RWPE2 (cell line): Measurements from ENCODE around the gene ABCF1.

Source experiments
- ATAC-seq: fragments of 200-7000 bp; cut with Tn5 transposase; 3 replicates; pipeline ENCODE4 v1.9.1; 2021; ENCODE audit warnings: low read depth
- DNase-seq: peaks from one replicate; pipeline ENCODE4 v3.0.0-alpha.2; 2020; ENCODE audit warnings: low spot score
- H3K27ac ChIP-seq: fragments of 450-650 bp; 2 replicates; pipeline ENCODE4 v1.5.1; 2017; ENCODE audit warnings: mild to moderate bottlenecking; ENCODE audit not compliant: poor library complexity, severe bottlenecking
- H3K27me3 ChIP-seq: fragments of 250-450 bp; sonication (Bioruptor Pico); 2 replicates; pipeline ENCODE4 v1.5.1; 2021; ENCODE audit warnings: mild to moderate bottlenecking, moderate library complexity; ENCODE audit not compliant: insufficient read depth, poor library complexity, severe bottlenecking
- H3K36me3 ChIP-seq: fragments of 250-450 bp; sonication (Bioruptor Pico); 2 replicates; pipeline ENCODE4 v1.5.1; 2020; ENCODE audit warnings: low read depth, mild to moderate bottlenecking, moderate library complexity
- H3K4me1 ChIP-seq: fragments of 250-450 bp; sonication (Bioruptor Pico); 2 replicates; pipeline ENCODE4 v1.5.1; 2021; ENCODE audit warnings: mild to moderate bottlenecking, moderate library complexity; ENCODE audit not compliant: insufficient read depth, poor library complexity, severe bottlenecking
- H3K4me3 ChIP-seq: fragments of 250-450 bp; sonication (Bioruptor Pico); 2 replicates; pipeline ENCODE4 v1.5.1; 2021; ENCODE audit warnings: mild to moderate bottlenecking, moderate library complexity; ENCODE audit not compliant: severe bottlenecking
- H3K9me3 ChIP-seq: fragments of 250-450 bp; sonication (Bioruptor Pico); 2 replicates; pipeline ENCODE4 v1.5.1; 2021; ENCODE audit warnings: mild to moderate bottlenecking, moderate library complexity; ENCODE audit not compliant: severe bottlenecking
- TF ChIP-seq, protein P1 (sequence below): fragments of 450-650 bp; IDR thresholded peaks from one replicate; pipeline ENCODE4 v1.5.1; 2017; ENCODE audit warnings: mild to moderate bottlenecking, moderate library complexity; ENCODE audit not compliant: poor library complexity, severe bottlenecking

The ABCF1 gene

DNA sequence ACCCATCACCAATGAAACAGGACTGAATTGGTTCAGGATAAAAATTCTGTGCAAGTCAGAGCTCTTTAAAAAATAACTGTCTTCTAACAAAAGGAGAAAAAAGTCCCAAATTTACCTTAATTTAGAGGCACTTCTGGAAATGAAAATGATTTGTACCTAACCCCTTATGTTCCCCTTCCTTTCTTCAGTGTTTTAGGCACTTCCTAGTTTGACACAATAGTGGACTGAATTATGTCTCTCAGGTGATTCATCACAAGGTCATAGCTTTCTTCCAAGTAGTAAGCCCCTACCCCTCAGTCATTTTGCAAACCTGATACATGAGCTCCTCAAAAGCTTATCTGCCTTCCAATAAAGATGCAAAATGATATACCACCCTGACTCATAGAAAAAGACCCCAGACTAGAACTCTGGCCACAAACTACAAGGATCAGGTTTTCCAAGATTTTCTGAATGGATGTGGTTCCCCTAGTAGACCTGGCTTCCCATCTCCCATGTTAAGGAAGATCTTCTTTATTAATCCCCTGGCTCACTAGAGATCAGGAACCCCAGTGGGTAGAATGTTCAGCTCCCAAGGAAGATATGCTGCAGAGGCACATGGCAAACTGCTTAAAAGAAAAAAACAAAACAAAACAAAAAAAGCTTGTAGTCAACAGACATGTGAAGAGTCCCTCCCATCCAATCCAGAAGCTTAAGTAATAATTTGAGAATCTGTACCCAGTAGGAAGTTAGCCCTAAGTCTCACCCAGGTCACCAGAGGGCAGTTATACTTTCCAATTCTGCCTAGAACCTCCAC lies 42.2 kb downstream of the ABCF1 start:
- TF ChIP-seq, protein P1, sequence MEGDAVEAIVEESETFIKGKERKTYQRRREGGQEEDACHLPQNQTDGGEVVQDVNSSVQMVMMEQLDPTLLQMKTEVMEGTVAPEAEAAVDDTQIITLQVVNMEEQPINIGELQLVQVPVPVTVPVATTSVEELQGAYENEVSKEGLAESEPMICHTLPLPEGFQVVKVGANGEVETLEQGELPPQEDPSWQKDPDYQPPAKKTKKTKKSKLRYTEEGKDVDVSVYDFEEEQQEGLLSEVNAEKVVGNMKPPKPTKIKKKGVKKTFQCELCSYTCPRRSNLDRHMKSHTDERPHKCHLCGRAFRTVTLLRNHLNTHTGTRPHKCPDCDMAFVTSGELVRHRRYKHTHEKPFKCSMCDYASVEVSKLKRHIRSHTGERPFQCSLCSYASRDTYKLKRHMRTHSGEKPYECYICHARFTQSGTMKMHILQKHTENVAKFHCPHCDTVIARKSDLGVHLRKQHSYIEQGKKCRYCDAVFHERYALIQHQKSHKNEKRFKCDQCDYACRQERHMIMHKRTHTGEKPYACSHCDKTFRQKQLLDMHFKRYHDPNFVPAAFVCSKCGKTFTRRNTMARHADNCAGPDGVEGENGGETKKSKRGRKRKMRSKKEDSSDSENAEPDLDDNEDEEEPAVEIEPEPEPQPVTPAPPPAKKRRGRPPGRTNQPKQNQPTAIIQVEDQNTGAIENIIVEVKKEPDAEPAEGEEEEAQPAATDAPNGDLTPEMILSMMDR = no peak
- Histone ChIP-seq H3K36me3 (peaks cover 45% of the 10 kb centered on the region), H3K27me3 (no peaks in the 10 kb centered on the region), H3K27ac (peak overlapping the region; percentile 82), H3K9me3 (no peaks in the 10 kb centered on the region), H3K4me3 (no peak overlapping the region), H3K4me1 (peaks cover 15% of the 10 kb centered on the region)
- ATAC-seq = no peak
- DNase-seq = no peak

DNA sequence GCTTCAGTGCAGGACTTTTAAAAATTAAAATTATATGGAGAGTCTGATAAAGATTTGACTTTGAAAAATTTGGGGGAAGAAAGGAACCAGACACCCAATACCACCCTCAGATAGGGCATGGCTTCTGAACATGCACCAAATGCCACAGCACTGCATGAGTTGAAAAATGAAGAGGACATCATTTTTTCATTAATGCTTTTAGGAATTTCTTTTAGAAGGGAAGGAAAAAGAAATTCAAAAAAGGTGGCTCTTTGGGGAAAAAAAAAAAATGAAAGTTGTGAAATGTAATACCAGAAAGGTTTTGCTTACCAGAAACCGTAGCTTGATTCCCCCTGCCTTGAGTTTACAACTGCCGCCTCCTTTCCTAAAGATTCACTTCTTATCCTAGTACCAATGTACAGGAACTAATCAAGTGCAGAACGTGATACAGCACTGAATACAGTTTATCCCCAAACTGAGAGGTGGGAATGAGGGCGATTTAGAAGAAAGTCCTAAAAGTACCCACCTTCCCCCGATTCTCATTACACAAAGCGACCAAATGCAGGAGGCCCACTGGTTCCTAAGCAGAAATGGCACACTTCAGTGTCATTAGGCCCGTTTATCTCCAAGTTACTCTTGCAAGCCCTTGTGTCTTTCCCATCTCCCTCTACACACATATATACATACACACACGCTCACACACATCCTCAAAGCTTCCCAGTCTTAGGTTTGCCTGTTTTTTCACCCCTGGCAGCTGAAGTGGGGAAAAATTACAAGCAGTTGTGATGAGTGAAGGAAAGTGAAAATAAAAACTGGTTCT lies 43.0 kb downstream of the ABCF1 start:
- TF ChIP-seq, protein P1 = no peak
- Histone ChIP-seq H3K27ac (peak overlapping the region; percentile 82), H3K27me3 (no peaks in the 10 kb centered on the region), H3K4me1 (peaks cover 15% of the 10 kb centered on the region), H3K4me3 (peak overlapping the region; percentile 58), H3K36me3 (peaks cover 43% of the 10 kb centered on the region), H3K9me3 (no peaks in the 10 kb centered on the region)
- ATAC-seq (no peak), DNase-seq (no peak)

DNA sequence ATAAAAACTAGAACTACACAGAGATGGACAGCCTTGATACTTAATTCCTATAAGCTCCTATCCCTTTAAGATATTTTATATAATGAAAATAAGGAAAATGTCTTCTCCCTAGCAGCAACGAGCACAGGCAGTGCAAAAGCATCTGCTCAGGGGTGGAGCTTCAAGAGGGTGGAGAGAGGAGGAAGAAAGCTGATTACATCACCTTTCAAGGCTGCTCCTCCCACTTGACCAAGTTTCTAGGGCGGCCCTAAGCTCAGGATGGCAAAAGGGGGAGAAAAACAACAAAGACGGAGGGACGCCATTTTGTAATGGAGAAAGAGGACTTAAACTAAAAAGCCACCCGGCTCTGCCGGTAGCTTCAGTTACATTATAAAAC lies 43.6 kb downstream of the ABCF1 start:
- H3K27me3 ChIP-seq = no peaks in the 10 kb centered on the region
- ATAC-seq (peak; percentile 67), DNase-seq (peak; percentile 76)
- TF ChIP-seq, protein P1 = no peak
- peak overlapping the region; percentile 58 for H3K4me3 ChIP-seq
- H3K27ac ChIP-seq = peak overlapping the region; percentile 82
- peaks cover 43% of the 10 kb centered on the region for H3K36me3 ChIP-seq
- H3K9me3 ChIP-seq = no peaks in the 10 kb centered on the region
- peaks cover 15% of the 10 kb centered on the region for H3K4me1 ChIP-seq

DNA sequence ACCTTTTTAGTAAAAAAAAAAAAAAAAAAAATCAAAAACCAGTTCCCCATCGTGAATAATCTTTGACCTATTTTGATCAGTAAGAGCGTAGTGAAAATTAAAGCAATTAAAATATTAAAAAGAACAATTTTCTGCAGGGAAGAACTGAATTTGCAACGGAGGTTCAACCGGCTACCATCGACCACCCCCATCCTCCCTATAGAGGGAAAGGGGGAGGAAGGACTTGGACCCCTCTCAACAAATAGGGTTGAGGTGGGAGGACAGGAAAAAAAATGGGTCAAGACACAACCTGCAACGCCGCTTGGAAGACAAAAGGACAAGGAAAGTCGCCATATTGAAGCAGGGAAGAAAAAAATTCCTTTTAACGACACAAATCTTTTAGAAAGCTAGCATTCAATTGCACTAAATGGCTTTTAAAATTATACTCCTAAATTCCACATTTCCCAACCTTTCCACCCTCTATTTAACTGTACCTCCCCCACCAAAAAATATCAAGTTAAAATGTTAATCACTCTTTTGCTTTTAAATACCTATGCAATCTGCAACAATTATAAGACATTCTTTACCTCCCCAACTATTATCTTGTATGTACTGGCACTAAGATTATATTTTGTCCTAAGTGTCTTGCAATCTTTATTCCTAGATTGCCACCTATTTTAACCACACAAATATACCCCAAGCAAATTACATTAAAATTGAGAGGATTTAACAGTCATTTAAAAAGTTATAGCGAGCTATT lies 44.1 kb downstream of the ABCF1 start:
- Histone ChIP-seq H3K36me3 (peaks cover 43% of the 10 kb centered on the region), H3K27me3 (no peaks in the 10 kb centered on the region)

More for the DNA sequence above, 44.1 kb downstream of the ABCF1 start:
- Histone ChIP-seq H3K27ac (peak overlapping the region; percentile 82), H3K4me1 (peaks cover 15% of the 10 kb centered on the region), H3K4me3 (peak overlapping the region; percentile 58), H3K9me3 (no peaks in the 10 kb centered on the region)
- ATAC-seq (no peak), DNase-seq (no peak)
- TF ChIP-seq, protein P1 = no peak
